ENCODE results near the gene TEX38.
"Not testable (repeated sequence)": the region's sequence is repeated elsewhere in the genome, so short reads cannot be mapped to it uniquely, and the experiment has no call there.

The TEX38 gene

GRCh38 chr1:46687093-46687659, 15.5 kb downstream of the TEX38 start:
- H3K9me3 ChIP-seq, result no peaks in the 10 kb centered on the region
- H3K4me3 ChIP-seq, result no peak overlapping the region
- H3K36me3 ChIP-seq (replicated peaks), result peaks cover 96% of the 10 kb centered on the region
- in situ Hi-C loops (cut with MboI; ENCODE audit: low sequenced_read_pairs), result no loop called here
- H3K4me1 ChIP-seq, result no peaks in the 10 kb centered on the region
- peak in 1 of 2 experiments; percentile 31 for DNase-seq (ENCODE audit: low spot score in 2 of 2)
- H3K27me3 ChIP-seq (ENCODE audit: low read depth), result no peaks in the 10 kb centered on the region

DNA sequence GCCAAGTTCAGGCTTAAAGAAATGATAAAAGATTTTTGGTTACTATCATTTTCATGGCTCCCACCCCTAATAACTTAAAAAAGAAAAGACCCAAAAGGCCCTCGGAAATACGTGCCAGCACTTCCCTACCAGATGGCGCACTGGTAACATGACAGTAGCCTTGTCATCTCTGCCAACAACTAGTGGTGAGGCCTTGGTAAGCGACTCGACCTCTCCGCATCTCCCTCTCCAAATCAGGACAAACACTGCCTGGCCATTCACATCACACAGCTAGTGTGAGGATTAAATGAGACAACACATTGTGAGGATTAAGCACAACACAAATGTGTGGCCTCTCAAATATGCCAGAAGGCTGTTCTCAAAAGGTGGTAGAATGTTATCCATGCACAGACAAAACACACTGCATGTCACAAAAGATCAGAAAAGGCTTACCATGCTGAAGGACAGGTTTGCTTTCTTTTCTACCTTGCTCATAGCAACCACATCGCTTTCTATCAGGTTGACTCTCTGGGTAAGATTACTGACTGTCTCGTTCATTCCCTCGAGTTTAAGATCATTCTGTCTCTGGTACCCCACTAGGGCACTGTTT, 16.4 kb downstream of the TEX38 start:
- no peak overlapping the region for H3K4me3 ChIP-seq
- no peaks in the 10 kb centered on the region for H3K27me3 ChIP-seq (ENCODE audit: low read depth)
- in situ Hi-C loops (cut with MboI; ENCODE audit: low sequenced_read_pairs), result no loop called here
- no peaks in the 10 kb centered on the region for H3K9me3 ChIP-seq
- peaks cover 89% of the 10 kb centered on the region for H3K36me3 ChIP-seq (replicated peaks)
- H3K4me1 ChIP-seq, result no peaks in the 10 kb centered on the region
- DNase-seq (ENCODE audit: low spot score in 2 of 2), result no peak

GRCh38 chr1:46689356-46689755, 17.7 kb downstream of the TEX38 start:
- H3K4me1 ChIP-seq, result no peaks in the 10 kb centered on the region
- no peak for DNase-seq (ENCODE audit: low spot score in 2 of 2)
- in situ Hi-C loops (cut with MboI; ENCODE audit: low sequenced_read_pairs), result no loop called here
- no peak overlapping the region for H3K4me3 ChIP-seq
- H3K9me3 ChIP-seq, result no peaks in the 10 kb centered on the region
- H3K27me3 ChIP-seq (ENCODE audit: low read depth), result no peaks in the 10 kb centered on the region
- H3K36me3 ChIP-seq (replicated peaks), result peaks cover 80% of the 10 kb centered on the region

DNA sequence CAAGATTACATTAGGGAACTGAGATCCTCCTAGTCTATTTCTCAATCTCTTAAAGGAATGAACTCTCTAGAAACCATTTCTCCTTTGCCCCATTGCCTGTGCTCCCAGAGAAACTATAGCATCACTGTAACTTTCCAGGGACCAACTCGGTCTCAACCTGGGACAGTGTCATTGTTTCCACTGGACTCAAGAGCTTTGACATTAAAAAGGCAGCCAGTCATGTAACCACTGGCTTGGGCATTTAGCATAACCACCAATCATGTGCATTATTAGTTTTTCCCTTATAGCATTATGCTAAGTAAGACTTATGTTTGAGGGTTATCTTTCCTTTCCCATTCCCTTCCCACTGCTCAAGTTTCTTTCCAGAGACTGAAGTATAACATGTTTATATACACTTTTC, 18.2 kb downstream of the TEX38 start:
- in situ Hi-C loops (cut with MboI; ENCODE audit: low sequenced_read_pairs), result no loop called here
- no peak for DNase-seq (ENCODE audit: low spot score in 2 of 2)
- Histone ChIP-seq H3K4me3 (no peak overlapping the region), H3K36me3 (replicated peaks) (peaks cover 75% of the 10 kb centered on the region), H3K9me3 (no peaks in the 10 kb centered on the region), H3K27me3 (ENCODE audit: low read depth) (no peaks in the 10 kb centered on the region), H3K4me1 (no peaks in the 10 kb centered on the region)

DNA sequence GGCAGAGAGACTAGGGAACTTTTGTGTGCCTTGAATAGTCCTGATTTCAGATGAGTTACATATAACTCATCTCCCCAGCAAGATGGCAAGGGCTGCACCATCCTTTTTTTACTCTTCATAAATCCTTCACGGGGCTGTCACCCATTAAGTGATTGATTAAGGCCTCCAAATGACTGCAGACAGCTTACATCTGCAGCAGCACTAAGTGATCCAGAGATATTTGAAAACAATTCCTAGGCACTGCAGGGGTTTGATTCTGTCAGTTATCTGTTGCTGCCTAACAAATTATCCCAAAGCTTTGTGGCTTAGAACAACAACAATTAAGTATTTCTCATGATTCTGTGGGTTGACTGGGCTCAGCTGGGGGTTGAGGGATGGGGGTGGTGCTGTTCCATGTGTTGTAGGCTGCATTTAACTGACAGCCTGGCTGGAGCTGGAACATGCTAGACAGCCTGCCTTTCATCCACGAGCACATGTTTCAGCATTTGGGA, 19.3 kb downstream of the TEX38 start:
- Histone ChIP-seq H3K9me3 (no peaks in the 10 kb centered on the region), H3K36me3 (replicated peaks) (peaks cover 72% of the 10 kb centered on the region), H3K4me1 (no peaks in the 10 kb centered on the region), H3K27me3 (ENCODE audit: low read depth) (no peaks in the 10 kb centered on the region), H3K4me3 (no peak overlapping the region)
- in situ Hi-C loops (cut with MboI; ENCODE audit: low sequenced_read_pairs), result no loop called here
- no peak for DNase-seq (ENCODE audit: low spot score in 2 of 2)

DNA sequence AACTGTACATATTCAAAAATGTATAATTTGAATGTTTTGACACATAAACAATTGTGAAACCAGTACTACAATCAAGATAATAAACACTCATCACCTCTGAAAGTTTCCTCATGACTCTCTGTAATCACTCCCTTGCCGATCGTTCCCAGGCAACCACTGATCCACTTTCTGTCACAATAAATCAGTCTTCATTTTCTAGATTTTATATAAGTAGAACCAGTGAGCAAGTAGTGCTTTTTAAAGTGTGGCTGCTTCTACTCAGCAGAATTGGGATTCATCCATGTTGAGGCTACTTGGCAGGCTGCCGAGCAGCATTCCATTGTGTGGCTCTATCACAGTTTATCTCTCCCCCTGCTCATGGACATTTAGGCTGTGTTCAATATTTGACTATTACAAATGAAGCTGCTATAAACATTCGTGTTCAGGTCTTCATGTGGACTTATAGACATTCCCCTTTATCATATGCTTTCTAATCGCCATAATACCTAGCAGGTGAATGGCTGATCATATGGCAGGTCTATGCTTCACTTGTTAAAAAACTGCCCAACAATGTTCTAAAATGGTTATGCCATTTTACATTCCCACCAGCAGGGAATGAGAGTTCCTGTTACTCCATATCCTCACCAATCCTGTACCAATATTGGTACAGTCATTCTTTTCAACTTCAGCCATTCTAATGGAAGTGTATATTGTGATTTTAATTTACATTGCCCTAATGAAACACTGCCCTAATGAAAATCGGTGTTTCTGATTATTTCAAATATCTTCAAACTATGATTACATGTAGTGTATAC, 20.5 kb downstream of the TEX38 start:
- no peak overlapping the region for H3K4me3 ChIP-seq
- no peaks in the 10 kb centered on the region for H3K27me3 ChIP-seq (ENCODE audit: low read depth)
- H3K4me1 ChIP-seq, result no peaks in the 10 kb centered on the region
- in situ Hi-C loops (cut with MboI; ENCODE audit: low sequenced_read_pairs), result no loop called here
- no peak for DNase-seq (ENCODE audit: low spot score in 2 of 2)
- H3K9me3 ChIP-seq, result no peaks in the 10 kb centered on the region
- H3K36me3 ChIP-seq (replicated peaks), result peaks cover 72% of the 10 kb centered on the region

DNA sequence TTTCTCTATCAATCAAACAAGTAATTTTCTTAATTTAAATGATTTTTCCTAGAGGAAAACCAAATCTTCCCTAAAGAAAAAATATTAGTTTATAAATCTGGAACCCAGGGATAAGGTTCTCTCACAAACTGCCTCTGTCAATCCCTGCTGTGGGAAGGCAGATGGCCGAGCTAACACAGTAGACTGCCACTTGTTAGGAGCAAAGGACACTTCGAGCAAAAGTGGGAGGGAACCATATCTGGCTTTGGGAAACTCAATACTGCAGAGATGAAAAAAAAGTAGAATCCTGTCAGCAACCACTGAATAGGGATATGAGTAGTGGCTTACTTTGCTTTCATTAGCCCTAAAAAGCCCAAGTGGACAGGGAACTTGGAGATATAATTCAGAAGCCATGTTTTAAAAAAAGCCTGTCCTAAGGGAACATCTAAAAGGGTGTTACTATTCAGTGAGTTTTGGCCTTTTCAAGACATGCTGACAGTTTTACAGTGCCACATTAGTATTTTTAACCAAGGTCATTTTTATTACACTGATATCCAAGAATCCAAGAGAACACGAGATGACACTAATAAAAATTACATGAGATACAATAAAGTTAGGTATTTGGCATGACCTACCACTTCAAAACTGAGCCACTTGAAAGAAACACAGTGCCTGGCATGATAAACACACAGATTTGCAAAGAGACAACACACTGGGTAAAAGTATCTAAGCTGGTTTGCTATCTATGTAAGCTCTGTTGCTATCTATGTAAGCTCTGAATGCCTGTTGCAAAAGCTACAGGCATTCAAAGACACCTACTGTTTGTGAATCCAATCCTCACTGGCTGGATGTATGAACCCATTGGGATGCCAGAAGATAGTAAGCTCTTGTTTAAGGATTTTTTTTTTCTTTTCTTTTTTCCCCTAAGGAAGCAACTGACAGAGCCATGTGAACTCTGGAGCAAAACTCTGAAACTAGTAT, 21.4 kb downstream of the TEX38 start:
- in situ Hi-C loops (cut with MboI; ENCODE audit: low sequenced_read_pairs), result no loop called here
- Histone ChIP-seq H3K27me3 (ENCODE audit: low read depth) (no peaks in the 10 kb centered on the region), H3K9me3 (no peaks in the 10 kb centered on the region), H3K4me1 (no peaks in the 10 kb centered on the region), H3K36me3 (replicated peaks) (peaks cover 64% of the 10 kb centered on the region), H3K4me3 (no peak overlapping the region)
- DNase-seq (ENCODE audit: low spot score in 2 of 2), result no peak

- in situ Hi-C loops (cut with MboI; ENCODE audit: low sequenced_read_pairs); H3K4me3 ChIP-seq; H3K27me3 ChIP-seq (ENCODE audit: low read depth); H3K4me1 ChIP-seq; DNase-seq (ENCODE audit: low spot score in 2 of 2); H3K9me3 ChIP-seq: not testable (repeated sequence)
- H3K36me3 ChIP-seq (replicated peaks), result peaks cover 48% of the 10 kb centered on the region
Observed at GRCh38 chr1:46694676-46695075, 23.0 kb downstream of the TEX38 start.

GRCh38 chr1:46697053-46697452, 25.4 kb downstream of the TEX38 start:
- Histone ChIP-seq H3K36me3 (replicated peaks) (peaks cover 30% of the 10 kb centered on the region), H3K9me3 (no peaks in the 10 kb centered on the region), H3K4me1 (no peaks in the 10 kb centered on the region), H3K27me3 (ENCODE audit: low read depth) (no peaks in the 10 kb centered on the region), H3K4me3 (no peak overlapping the region)
- in situ Hi-C loops (cut with MboI; ENCODE audit: low sequenced_read_pairs), result no loop called here
- no peak for DNase-seq (ENCODE audit: low spot score in 2 of 2)

- no peaks in the 10 kb centered on the region for H3K27me3 ChIP-seq (ENCODE audit: low read depth)
- H3K9me3 ChIP-seq, result no peaks in the 10 kb centered on the region
- DNase-seq (ENCODE audit: low spot score in 2 of 2), result no peak
- no peaks in the 10 kb centered on the region for H3K4me1 ChIP-seq
- no peak overlapping the region for H3K4me3 ChIP-seq
- H3K36me3 ChIP-seq (replicated peaks), result peaks cover 31% of the 10 kb centered on the region
- in situ Hi-C loops (cut with MboI; ENCODE audit: low sequenced_read_pairs), result no loop called here
Observed at GRCh38 chr1:46699666-46700065, 28.0 kb downstream of the TEX38 start.

- Histone ChIP-seq H3K27me3 (ENCODE audit: low read depth) (no peaks in the 10 kb centered on the region), H3K4me1 (no peaks in the 10 kb centered on the region), H3K36me3 (replicated peaks) (peaks cover 41% of the 10 kb centered on the region), H3K4me3 (no peak overlapping the region), H3K9me3 (no peaks in the 10 kb centered on the region)
- DNase-seq (ENCODE audit: low spot score in 2 of 2), result no peak
- in situ Hi-C loops (cut with MboI; ENCODE audit: low sequenced_read_pairs), result no loop called here
Observed at GRCh38 chr1:46703927-46704641, 32.4 kb downstream of the TEX38 start.

DNA sequence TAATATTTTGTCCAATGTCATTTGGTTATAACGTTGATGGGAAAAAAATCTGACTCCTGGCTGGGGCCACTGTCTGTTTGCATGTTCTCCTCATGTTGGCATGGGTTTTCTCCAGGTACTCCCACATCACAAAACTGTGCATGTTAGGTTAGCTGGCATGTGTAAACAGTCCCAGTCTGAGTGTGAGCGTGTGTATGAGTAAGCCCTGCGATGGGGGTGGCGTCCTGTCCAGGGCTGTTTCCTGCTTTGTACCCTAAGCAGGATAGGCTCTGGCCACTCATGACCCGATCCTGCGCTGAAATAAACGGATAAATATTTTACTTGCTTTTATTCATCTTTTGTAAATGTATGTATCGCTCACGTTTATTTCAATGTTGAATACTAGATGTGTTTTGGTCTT, 33.8 kb downstream of the TEX38 start:
- Histone ChIP-seq H3K27me3 (ENCODE audit: low read depth) (no peaks in the 10 kb centered on the region), H3K4me1 (no peaks in the 10 kb centered on the region), H3K36me3 (replicated peaks) (peaks cover 44% of the 10 kb centered on the region), H3K4me3 (no peak overlapping the region), H3K9me3 (no peaks in the 10 kb centered on the region)
- in situ Hi-C loops (cut with MboI; ENCODE audit: low sequenced_read_pairs), result no loop called here
- DNase-seq (ENCODE audit: low spot score in 2 of 2), result no peak

GRCh38 chr1:46708121-46708520, 36.5 kb downstream of the TEX38 start:
- Histone ChIP-seq H3K4me3 (no peak overlapping the region), H3K9me3 (no peaks in the 10 kb centered on the region), H3K27me3 (ENCODE audit: low read depth) (no peaks in the 10 kb centered on the region), H3K4me1 (no peaks in the 10 kb centered on the region), H3K36me3 (replicated peaks) (peaks cover 37% of the 10 kb centered on the region)
- in situ Hi-C loops (cut with MboI; ENCODE audit: low sequenced_read_pairs), result no loop called here
- no peak for DNase-seq (ENCODE audit: low spot score in 2 of 2)

Data from HAP-1 (cell line).